Measurements from ENCODE around the gene TRIP13. TPM values are rescaled to one million over a fixed set of nuclear protein-coding genes. Genes with fewer than 3 reads are reported as not detected.

TRIP13 gene
- total RNA-seq, 4 donors from 2014 or later, result 0.41 to 1.6 (median 0.50) TPM

DNA sequence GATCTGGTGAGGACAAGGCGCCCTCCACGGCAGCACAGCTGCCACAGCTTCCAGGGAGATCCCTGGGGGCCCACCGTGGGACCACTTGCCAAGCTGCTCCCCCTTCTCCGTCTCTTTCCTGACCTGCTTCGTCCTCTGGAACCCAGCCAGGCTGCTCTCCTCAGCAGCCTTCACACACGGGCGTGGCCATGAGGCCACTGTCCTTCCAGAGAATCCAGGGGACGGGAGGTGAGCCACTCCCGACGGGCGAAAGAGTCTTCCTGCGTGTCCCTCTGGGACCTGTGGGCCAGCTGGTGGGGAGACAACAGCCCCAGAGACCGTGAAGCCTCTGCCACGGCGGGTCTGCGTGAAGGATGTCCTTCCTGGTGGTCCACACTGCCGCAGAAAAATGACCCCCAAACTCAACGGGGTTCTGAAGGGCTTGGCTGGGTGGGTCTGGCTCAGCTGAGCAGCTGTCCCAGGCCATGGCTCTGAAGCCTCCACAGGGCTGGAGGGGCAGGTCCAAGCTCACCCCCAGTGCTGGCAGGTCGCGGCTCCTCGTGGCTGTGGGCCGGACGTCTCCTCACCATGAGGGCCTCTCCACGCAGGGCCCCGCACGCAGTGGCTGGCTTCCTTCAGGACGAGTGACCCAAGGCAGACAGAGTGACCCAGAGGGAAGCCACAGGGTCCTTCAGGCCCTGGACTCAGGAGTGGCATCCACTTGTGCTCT, 68.5 kb downstream of the TRIP13 start:
- no peak for DNase-seq
- Histone ChIP-seq H3K36me3 (no peaks in the 10 kb centered on the region), H3K27ac (no peak overlapping the region), H3K4me1 (peaks cover 3 to 11% of the 10 kb centered on the region in 2 donors), H3K9me3 (no peaks in the 10 kb centered on the region), H3K4me3 (no peak overlapping the region), H3K27me3 (peaks cover 34 to 57% (median 54%) of the 10 kb centered on the region in 3 donors)
- intact Hi-C loops (cut with DNase I; ENCODE audit: low total_unique reads), result no loop called here
- in situ Hi-C loops (cut with MboI; ENCODE audit: low sequenced_read_pairs in 4 of 4), result no loop called here
- TF ChIP-seq POLR2A (IDR thresholded peaks at IDR 0.05), result no peak
- TF ChIP-seq, protein P1, sequence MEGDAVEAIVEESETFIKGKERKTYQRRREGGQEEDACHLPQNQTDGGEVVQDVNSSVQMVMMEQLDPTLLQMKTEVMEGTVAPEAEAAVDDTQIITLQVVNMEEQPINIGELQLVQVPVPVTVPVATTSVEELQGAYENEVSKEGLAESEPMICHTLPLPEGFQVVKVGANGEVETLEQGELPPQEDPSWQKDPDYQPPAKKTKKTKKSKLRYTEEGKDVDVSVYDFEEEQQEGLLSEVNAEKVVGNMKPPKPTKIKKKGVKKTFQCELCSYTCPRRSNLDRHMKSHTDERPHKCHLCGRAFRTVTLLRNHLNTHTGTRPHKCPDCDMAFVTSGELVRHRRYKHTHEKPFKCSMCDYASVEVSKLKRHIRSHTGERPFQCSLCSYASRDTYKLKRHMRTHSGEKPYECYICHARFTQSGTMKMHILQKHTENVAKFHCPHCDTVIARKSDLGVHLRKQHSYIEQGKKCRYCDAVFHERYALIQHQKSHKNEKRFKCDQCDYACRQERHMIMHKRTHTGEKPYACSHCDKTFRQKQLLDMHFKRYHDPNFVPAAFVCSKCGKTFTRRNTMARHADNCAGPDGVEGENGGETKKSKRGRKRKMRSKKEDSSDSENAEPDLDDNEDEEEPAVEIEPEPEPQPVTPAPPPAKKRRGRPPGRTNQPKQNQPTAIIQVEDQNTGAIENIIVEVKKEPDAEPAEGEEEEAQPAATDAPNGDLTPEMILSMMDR (IDR thresholded peaks at IDR 0.05 in 4 of 5, conservative IDR thresholded peaks at IDR 0.05 in 1 of 5), result no peak
- ATAC-seq, result no peak

DNA sequence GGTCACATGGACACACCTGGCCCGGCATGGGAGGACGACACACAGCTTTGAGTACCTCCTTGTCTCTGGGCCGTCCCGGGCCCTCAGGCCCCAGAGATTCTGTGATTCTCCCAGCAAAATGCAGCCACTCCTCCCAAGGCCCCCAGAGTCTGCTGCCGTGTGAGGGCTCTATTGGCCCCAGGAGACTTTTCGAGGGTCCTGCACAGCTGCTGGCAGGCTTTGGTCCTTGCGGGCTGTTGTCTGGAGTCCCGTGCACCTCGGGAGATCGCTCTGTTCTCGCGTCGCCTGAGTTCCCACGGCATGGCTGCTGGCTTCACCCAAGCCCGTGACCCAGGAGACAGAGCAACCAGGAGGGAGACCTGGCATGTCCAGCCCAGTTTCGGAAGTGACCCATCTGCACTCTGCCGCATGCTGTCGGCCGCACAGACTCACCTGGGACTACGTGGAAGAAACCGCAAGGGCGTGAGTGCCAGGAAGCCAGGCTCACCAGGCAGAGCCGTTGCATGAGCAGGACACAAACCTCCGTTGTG, 69.1 kb downstream of the TRIP13 start:
- TF ChIP-seq POLR2A (IDR thresholded peaks at IDR 0.05), result no peak
- TF ChIP-seq, protein P1 (IDR thresholded peaks at IDR 0.05 in 4 of 5, conservative IDR thresholded peaks at IDR 0.05 in 1 of 5), result no peak

GRCh38 chr5:962386-962785, 69.7 kb downstream of the TRIP13 start:
- Histone ChIP-seq H3K36me3 (no peaks in the 10 kb centered on the region), H3K9me3 (no peaks in the 10 kb centered on the region), H3K4me1 (peaks cover 3 to 6% of the 10 kb centered on the region in 2 donors), H3K4me3 (no peak overlapping the region), H3K27me3 (peaks cover 28 to 45% (median 43%) of the 10 kb centered on the region in 3 donors), H3K27ac (no peak overlapping the region)
- in situ Hi-C loops (cut with MboI; ENCODE audit: low sequenced_read_pairs in 4 of 4) (no loop called here), intact Hi-C loops (cut with DNase I; ENCODE audit: low total_unique reads) (no loop called here)
- no peak for ATAC-seq
- no peak for DNase-seq
- TF ChIP-seq, protein P1 (IDR thresholded peaks at IDR 0.05 in 4 of 5, conservative IDR thresholded peaks at IDR 0.05 in 1 of 5), result no peak
- no peak for TF ChIP-seq POLR2A (IDR thresholded peaks at IDR 0.05)

More for the DNA sequence above, 69.1 kb downstream of the TRIP13 start:
- H3K4me3 ChIP-seq, result no peak overlapping the region
- peaks cover 30 to 50% (median 48%) of the 10 kb centered on the region in 3 donors for H3K27me3 ChIP-seq
- no peaks in the 10 kb centered on the region for H3K9me3 ChIP-seq
- DNase-seq (no peak), ATAC-seq (no peak)
- intact Hi-C loops (cut with DNase I; ENCODE audit: low total_unique reads) (no loop called here), in situ Hi-C loops (cut with MboI; ENCODE audit: low sequenced_read_pairs in 4 of 4) (no loop called here)
- H3K36me3 ChIP-seq, result no peaks in the 10 kb centered on the region
- peaks cover 3 to 6% of the 10 kb centered on the region in 2 donors for H3K4me1 ChIP-seq
- no peak overlapping the region for H3K27ac ChIP-seq

- H3K27me3 ChIP-seq, result peaks cover 23 to 44% (median 42%) of the 10 kb centered on the region in 3 donors
- no peaks in the 10 kb centered on the region for H3K36me3 ChIP-seq
- no peak overlapping the region for H3K4me3 ChIP-seq
- TF ChIP-seq, protein P1 (IDR thresholded peaks at IDR 0.05 in 4 of 5, conservative IDR thresholded peaks at IDR 0.05 in 1 of 5), result no peak
- in situ Hi-C loops (cut with MboI; ENCODE audit: low sequenced_read_pairs in 4 of 4) (no loop called here), intact Hi-C loops (cut with DNase I; ENCODE audit: low total_unique reads) (no loop called here)
- ATAC-seq (no peak), DNase-seq (no peak)
- no peaks in the 10 kb centered on the region for H3K9me3 ChIP-seq
- H3K27ac ChIP-seq, result no peak overlapping the region
- H3K4me1 ChIP-seq, result peaks cover 1 to 3% of the 10 kb centered on the region in 2 donors
Observed at GRCh38 chr5:962801-963200, 70.1 kb downstream of the TRIP13 start.

Measured in gastrocnemius medialis (tissue), 4 donors.